Measurements from ENCODE around the gene NXN. TPM values are rescaled to one million over a fixed set of nuclear protein-coding genes. Genes with fewer than 3 reads are reported as not detected.
"Not testable (repeated sequence)": the region's sequence is repeated elsewhere in the genome, so short reads cannot be mapped to it uniquely, and the experiment has no call there.

The NXN gene
- total RNA-seq, 1 donor from 2014 or later: 177 TPM

DNA sequence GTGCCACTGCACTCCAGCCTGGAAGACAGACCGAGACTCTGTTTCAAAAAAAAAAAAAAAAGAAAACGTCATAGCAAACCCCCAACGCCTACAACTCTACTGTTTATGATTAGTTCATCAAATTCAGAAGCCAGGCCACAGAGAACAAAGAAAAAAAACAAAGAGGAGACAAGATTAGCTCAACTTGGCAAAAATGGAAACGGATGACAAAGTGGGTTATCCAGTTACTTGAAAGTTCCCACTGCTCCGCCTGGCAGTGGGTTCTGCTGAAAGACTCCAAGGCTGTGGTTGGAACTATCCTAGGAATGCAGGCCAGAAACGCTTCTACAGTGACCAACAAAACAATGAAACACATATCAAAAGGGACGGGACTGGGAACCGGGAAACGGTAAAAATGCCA lies 144.3 kb downstream of the NXN start:
- Mint-ChIP-seq H3K27ac (ENCODE audit: unreplicated experiment) (peak overlapping the region; percentile 49), H3K27me3 (ENCODE audit: unreplicated experiment) (peaks cover 12% of the 10 kb centered on the region), H3K36me3 (ENCODE audit: unreplicated experiment) (peaks cover 9% of the 10 kb centered on the region), H3K4me3 (ENCODE audit: unreplicated experiment) (peak overlapping the region; percentile 18), H3K9me3 (ENCODE audit: unreplicated experiment) (peaks cover 26% of the 10 kb centered on the region), H3K4me1 (ENCODE audit: low read depth, unreplicated experiment) (peaks cover 12% of the 10 kb centered on the region)
- TF ChIP-seq, protein P1, sequence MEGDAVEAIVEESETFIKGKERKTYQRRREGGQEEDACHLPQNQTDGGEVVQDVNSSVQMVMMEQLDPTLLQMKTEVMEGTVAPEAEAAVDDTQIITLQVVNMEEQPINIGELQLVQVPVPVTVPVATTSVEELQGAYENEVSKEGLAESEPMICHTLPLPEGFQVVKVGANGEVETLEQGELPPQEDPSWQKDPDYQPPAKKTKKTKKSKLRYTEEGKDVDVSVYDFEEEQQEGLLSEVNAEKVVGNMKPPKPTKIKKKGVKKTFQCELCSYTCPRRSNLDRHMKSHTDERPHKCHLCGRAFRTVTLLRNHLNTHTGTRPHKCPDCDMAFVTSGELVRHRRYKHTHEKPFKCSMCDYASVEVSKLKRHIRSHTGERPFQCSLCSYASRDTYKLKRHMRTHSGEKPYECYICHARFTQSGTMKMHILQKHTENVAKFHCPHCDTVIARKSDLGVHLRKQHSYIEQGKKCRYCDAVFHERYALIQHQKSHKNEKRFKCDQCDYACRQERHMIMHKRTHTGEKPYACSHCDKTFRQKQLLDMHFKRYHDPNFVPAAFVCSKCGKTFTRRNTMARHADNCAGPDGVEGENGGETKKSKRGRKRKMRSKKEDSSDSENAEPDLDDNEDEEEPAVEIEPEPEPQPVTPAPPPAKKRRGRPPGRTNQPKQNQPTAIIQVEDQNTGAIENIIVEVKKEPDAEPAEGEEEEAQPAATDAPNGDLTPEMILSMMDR (IDR thresholded peaks at IDR 0.05; ENCODE audit: partially characterized antibody, unreplicated experiment): no peak
- DNase-seq: no peak

- Mint-ChIP-seq H3K27ac (ENCODE audit: unreplicated experiment) (no peak overlapping the region), H3K4me3 (ENCODE audit: unreplicated experiment) (no peak overlapping the region), H3K9me3 (ENCODE audit: unreplicated experiment) (peaks cover 25% of the 10 kb centered on the region), H3K27me3 (ENCODE audit: unreplicated experiment) (peaks cover 12% of the 10 kb centered on the region), H3K4me1 (ENCODE audit: low read depth, unreplicated experiment) (peaks cover 16% of the 10 kb centered on the region), H3K36me3 (ENCODE audit: unreplicated experiment) (peaks cover 9% of the 10 kb centered on the region)
- DNase-seq: no peak
- TF ChIP-seq, protein P1 (IDR thresholded peaks at IDR 0.05; ENCODE audit: partially characterized antibody, unreplicated experiment): no peak
Measured at GRCh38 chr17:834136-834535, 145.4 kb downstream of the NXN start.

GRCh38 chr17:830950-831349 lies 148.6 kb downstream of the NXN start:
- no peak overlapping the region for H3K4me3 Mint-ChIP-seq (ENCODE audit: unreplicated experiment)
- H3K27me3 Mint-ChIP-seq (ENCODE audit: unreplicated experiment): peaks cover 11% of the 10 kb centered on the region
- TF ChIP-seq, protein P1 (IDR thresholded peaks at IDR 0.05; ENCODE audit: partially characterized antibody, unreplicated experiment): no peak
- no peak for DNase-seq
- H3K9me3 Mint-ChIP-seq (ENCODE audit: unreplicated experiment): peaks cover 24% of the 10 kb centered on the region
- peaks cover 16% of the 10 kb centered on the region for H3K4me1 Mint-ChIP-seq (ENCODE audit: low read depth, unreplicated experiment)
- H3K36me3 Mint-ChIP-seq (ENCODE audit: unreplicated experiment): peaks cover 9% of the 10 kb centered on the region
- H3K27ac Mint-ChIP-seq (ENCODE audit: unreplicated experiment): peak overlapping the region; percentile 52

GRCh38 chr17:830381-830780 lies 149.2 kb downstream of the NXN start:
- H3K4me3 Mint-ChIP-seq (ENCODE audit: unreplicated experiment): no peak overlapping the region

GRCh38 chr17:829614-830013 lies 150.0 kb downstream of the NXN start:
- H3K9me3 Mint-ChIP-seq (ENCODE audit: unreplicated experiment): peaks cover 25% of the 10 kb centered on the region
- not testable (repeated sequence) for DNase-seq; H3K4me3 Mint-ChIP-seq (ENCODE audit: unreplicated experiment); H3K36me3 Mint-ChIP-seq (ENCODE audit: unreplicated experiment); H3K27me3 Mint-ChIP-seq (ENCODE audit: unreplicated experiment)
- H3K27ac Mint-ChIP-seq (ENCODE audit: unreplicated experiment): peak overlapping the region; percentile 38
- H3K4me1 Mint-ChIP-seq (ENCODE audit: low read depth, unreplicated experiment): peaks cover 21% of the 10 kb centered on the region

More at GRCh38 chr17:830381-830780, 149.2 kb downstream of the NXN start:
- DNase-seq: no peak
- TF ChIP-seq, protein P1 (IDR thresholded peaks at IDR 0.05; ENCODE audit: partially characterized antibody, unreplicated experiment): no peak
- Mint-ChIP-seq H3K36me3 (ENCODE audit: unreplicated experiment) (peaks cover 9% of the 10 kb centered on the region), H3K4me1 (ENCODE audit: low read depth, unreplicated experiment) (peaks cover 18% of the 10 kb centered on the region), H3K27ac (ENCODE audit: unreplicated experiment) (peak overlapping the region; percentile 34), H3K27me3 (ENCODE audit: unreplicated experiment) (peaks cover 13% of the 10 kb centered on the region), H3K9me3 (ENCODE audit: unreplicated experiment) (peaks cover 26% of the 10 kb centered on the region)

Measured in glutamatergic neuron (in vitro differentiated cells).